ENCODE data around the gene GIPC3.
"Not testable (repeated sequence)": the region's sequence is repeated elsewhere in the genome, so short reads cannot be mapped to it uniquely, and the experiment has no call there.

The GIPC3 gene

DNA sequence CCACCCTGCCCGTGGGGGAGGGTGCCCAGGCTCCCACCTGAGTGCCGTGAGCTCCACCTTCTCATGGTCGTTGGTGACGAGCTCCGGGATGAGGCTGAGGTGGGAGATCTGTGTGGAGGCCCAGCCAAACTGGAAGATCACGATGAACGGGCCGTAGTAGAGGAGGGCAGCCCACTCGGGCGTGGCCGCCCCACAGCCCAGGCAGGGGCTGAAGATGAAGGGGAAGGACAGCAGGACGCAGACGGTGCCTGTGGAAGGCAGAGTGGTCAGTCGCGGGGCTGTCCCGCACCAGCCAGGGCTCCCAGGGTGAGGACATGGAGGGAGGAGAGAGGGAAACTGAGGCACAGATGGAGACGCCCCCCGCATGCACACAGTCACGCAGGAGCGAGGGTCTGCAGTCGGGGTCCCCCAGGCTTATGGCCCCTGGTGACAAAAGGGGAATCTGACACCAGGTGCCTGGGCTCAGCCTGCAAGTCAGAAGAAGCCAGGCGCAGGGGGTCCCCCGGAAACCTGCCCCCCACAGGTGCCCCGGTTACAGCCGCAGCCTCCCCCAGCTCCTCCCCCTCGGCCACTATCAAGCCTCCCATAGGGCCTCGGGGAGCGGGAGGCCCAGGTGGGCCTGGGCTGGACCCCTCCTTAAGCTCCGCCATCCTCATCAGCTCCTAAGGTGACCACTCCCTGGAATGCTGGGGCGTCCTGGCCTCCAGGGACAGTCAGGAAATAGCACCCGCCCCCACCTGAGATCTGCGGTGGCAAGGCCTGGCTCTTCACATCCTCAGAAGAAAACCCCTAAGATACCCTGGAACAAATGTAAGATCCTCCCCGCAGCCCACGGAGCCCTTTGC, 34.1 kb upstream of the GIPC3 start:
- no peak for DNase-seq (ENCODE audit: low read depth)

DNA sequence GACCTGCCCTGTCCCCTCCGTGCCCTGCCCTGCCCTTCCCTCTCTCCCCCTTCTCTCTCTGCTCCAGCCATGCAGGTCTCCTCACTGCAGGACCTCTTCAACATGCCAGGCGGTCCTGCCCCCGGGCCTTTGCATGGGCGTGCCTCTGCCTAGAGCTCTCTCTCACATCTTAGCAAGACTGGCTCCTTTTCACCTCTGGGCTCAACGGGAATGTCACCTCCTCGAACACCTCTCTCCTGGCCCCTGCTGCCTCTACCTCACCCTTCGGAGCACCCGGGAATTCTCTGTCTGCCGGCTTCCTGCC, 33.5 kb upstream of the GIPC3 start:
- DNase-seq (ENCODE audit: low read depth): no peak

DNA sequence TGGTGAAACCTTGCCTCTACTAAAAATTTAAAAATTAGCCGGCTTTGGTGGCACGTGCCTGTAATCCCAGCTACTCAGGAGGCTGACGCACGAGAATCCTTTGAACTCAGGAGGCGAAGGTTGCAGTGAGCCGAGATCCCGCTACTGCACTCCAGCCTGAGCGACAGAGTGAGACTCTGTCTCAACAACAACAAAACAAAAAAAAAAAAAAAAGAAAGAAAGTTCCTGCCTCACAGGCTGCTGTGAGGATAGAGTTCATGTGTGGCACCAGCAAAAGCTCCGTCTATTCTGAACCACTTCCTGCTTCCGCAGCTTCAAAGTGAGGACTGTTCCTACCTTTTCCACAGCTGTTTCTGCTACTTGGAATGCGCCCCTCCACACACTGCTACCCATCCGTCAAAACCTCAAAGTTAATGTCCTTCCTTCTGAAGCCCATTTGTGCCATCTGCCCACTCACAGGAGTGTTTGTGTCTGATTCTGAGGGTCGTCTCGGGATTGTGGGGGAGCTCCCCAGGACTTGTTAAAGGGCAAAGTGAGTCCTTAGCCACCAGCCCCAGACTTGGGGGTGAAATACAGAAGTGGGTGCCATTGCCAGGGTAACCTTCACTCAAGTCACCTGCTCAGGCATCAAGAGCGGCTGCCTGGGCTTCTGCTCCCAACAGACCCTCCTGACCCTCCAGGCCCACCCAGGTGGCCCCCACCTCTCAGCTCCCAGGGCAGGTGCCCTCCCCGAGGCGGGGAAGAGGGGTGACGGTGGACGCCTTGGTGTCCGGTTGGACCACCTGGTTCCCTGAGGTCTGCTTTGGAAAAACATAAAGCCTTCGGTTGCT, 30.8 kb upstream of the GIPC3 start:
- DNase-seq (ENCODE audit: low read depth): no peak

GRCh38 chr19:3555653-3556422, 29.4 kb upstream of the GIPC3 start:
- no peak for DNase-seq (ENCODE audit: low read depth)

GRCh38 chr19:3556423-3556977, 28.8 kb upstream of the GIPC3 start:
- no peak for DNase-seq (ENCODE audit: low read depth)

GRCh38 chr19:3556978-3557460, 28.3 kb upstream of the GIPC3 start:
- no peak for DNase-seq (ENCODE audit: low read depth)

DNA sequence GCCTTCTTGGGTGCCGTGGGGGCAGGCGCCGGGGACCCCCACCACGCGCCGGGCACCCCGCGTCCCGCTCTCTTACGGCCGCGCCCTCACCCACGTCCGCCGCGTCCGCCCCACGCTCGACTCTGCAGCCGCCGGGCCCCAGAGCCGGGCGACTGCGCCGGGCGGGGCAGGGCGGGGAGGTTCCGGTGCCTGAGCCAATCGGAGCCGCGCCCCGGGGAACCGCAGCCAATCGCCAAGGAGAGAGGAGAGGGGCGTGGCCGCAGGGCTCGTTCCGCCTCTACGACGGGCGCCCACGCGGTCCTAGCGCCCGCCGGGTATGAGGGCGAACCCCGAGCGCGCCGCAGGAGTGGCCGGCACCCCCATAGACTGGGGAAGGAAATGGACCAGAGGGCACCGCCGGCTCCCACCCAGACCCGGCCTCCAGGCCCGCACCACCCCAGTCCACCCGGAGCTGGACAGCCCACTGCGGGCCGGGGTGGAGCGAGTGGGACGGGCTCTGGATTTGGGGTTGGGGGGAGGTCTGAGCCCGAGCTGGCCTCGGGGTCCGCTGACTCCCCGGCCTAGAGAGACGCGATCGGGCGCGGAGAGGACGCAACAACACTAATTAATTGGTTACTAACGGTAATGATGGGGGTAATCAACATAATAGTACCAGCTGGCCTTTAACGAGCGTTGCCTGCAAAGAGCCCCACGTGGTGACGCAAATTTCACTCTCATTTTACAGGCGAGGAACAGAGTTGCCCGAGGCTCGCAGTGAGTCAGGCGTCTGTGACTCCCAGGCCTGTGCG, 27.6 kb upstream of the GIPC3 start, which contains the start of gene MFSD12:
TSS of gene MFSD12 (minus strand) at position 126 of the 788 bp plus-strand sequence. CDS start 183 bp downstream, outside the sequence.
- peak; percentile 74 for DNase-seq (ENCODE audit: low read depth)

- DNase-seq (ENCODE audit: low read depth): no peak
Measured at GRCh38 chr19:3563709-3564524, 21.4 kb upstream of the GIPC3 start.

- DNase-seq (ENCODE audit: low read depth): no peak
Measured at GRCh38 chr19:3565139-3565538, 20.1 kb upstream of the GIPC3 start.

- not testable (repeated sequence) for DNase-seq (ENCODE audit: low read depth)
Measured at GRCh38 chr19:3570042-3570441, 15.2 kb upstream of the GIPC3 start.

DNA sequence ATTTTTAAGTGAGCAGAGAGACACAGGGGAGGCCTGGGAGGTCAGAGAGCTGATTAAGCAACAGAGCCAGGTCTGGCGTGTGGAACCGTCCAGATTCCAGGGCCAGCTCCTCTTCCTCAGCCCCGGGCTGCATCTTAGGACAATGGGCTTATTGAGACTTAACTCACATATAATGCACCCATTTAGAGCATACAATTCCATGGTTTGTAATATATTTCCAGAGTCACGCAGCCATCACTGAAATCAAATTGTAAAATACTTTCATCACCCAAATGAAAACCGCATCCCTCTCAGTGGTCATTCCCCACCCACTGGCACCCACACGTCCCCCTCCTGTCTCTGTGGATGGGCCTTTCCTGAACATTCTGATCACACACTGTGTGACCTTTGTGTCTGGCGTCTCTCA, 14.7 kb upstream of the GIPC3 start:
- no peak for DNase-seq (ENCODE audit: low read depth)

GRCh38 chr19:3572132-3572854, 13.0 kb upstream of the GIPC3 start:
- DNase-seq (ENCODE audit: low read depth): peak; percentile 99

DNA sequence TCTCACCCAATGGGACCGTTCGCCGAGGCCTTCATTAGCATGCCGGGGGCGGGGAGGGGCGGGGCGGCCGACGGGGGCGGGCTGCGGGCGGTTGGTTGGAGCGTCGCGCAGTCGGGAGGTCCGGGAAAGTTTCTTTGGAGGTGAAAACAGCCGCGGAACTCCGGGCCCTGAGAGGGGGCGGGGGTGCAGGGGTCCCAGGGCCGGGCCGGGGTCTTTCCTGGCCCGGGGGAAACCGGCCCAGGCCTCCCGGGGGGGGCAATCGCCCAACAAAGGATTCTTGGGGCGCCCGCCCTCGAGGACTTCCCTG, 12.5 kb upstream of the GIPC3 start, which contains the start of gene HMG20B:
TSS of gene HMG20B (plus strand) at position 90 of the 307 bp plus-strand sequence. CDS start 366 bp downstream, outside the sequence.
- DNase-seq (ENCODE audit: low read depth): no peak

DNA sequence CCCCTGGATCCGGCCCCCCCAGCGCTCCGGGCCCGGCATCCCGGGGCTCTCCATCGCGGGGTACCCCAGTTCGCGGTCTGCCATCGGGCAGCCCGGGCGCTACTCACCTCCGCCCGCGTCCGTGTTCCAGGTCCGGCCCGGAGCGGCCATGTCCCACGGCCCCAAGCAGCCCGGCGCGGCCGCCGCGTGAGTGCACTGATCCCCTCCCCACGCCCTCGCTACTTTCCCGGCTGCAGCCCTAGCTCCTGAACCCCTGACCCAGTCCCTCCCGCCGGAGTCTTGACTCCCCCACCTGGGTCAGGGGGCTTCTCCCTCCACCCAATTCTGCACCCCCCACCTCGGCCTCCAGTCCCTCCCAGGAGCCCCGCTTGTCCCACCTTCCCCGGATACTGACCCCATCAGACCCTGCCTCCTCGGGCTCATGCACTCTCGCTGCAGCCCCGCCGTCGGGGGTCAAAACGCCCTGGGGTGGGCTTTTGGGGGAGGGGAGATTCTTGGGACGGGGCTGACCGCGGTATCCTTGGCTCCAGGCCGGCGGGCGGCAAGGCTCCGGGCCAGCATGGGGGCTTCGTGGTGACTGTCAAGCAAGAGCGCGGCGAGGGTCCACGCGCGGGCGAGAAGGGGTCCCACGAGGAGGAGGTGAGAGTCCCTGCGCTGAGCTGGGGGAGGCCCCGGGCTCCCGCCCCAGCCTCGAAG, 12.0 kb upstream of the GIPC3 start:
- no peak for DNase-seq (ENCODE audit: low read depth)

DNA sequence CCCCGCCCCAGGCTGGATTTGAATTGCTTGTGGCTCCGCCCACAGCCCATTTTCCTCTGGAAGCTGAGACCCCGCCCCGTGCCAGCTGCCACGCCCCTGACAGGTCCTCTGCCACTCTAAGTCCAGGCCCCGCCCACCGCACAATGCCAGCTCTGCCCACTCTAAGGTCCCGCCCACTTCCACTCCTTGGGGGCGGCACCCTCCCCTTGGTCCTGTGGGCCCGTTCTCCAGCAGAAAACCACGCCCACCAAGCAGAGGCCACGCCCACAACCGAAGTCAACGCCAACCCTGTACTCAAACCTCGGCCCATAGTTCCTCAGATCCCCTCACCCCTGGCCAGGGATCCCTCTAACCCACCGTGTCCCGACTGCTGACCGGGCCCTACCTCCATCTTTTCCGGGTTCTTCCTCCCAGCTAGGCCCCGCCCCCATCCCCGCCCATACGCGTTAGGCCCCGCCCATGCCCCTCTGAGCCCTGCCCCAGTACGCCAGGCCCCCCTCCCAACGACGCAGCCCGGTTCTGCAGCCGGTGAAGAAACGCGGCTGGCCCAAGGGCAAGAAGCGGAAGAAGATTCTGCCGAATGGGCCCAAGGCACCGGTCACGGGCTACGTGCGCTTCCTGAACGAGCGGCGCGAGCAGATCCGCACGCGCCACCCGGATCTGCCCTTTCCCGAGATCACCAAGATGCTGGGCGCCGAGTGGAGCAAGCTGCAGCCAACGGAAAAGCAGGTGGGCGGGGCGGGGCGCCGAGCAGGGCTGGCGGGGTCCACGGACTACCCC, 11.2 kb upstream of the GIPC3 start:
- peak; percentile 67 for DNase-seq (ENCODE audit: low read depth)

DNA sequence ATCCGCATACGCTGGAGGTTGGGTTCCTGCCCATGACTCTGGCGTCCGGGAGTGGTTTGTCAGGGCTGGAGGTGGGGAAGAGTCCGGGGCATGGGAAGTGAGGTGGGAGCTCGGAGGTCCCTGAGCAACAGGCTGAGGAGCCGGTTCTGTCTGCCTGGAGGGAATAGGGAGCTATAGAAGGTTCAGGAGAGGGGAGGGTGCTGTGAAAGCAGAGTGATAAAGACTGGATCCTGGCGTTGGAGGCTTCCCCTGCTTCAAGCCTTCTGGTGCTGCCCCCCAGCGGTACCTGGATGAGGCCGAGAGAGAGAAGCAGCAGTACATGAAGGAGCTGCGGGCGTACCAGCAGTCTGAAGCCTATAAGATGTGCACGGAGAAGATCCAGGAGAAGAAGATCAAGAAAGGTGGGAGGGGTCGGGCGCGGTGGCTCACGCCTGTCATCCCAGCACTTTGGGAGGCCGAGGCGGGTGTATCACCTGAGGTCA, 10.0 kb upstream of the GIPC3 start:
- no peak for DNase-seq (ENCODE audit: low read depth)

DNA sequence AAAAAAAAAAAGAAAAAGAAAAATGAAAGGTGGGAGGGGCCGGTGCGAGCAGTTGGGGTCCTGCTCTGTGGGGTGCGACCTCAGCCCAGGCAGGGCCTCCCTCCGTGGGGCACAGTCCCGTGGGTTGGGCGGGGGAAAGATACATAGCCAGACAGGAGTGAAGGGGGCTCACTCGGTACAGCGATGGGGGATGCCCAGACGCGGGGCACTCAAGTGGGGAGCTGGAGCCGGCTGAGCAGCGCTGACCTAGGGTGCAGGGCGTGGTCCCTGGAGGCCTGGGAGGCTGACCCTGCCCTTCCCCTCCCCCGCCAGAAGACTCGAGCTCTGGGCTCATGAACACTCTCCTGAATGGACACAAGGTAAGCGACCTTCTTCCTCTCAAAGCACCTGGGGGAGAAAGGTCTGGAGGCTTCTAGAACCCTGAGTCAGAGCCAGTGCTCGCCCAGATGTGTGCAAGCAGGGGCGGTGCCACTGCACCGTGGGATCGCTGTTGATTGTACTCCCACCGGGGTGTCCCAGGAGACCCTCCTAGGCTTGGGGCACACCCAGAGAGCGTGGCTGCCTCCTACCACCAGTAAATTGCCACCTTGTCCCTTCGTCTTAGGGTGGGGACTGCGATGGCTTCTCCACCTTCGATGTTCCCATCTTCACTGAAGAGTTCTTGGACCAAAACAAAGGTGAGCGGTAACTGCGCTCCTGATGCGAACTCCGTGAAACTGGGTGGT, 9.2 kb upstream of the GIPC3 start:
- DNase-seq (ENCODE audit: low read depth): no peak

Measured in non-pigmented ciliary epithelial cell (primary cell).